NCI-H1417 treated with DMSO at 0.1 percent for 48 hours (cell line): ENCODE data around the gene RAB8B.

Experiments used
- DNase-seq: peaks from one replicate; lab custom pipeline; 2025; lab: John Stamatoyannopoulos, UW

The RAB8B gene

DNA sequence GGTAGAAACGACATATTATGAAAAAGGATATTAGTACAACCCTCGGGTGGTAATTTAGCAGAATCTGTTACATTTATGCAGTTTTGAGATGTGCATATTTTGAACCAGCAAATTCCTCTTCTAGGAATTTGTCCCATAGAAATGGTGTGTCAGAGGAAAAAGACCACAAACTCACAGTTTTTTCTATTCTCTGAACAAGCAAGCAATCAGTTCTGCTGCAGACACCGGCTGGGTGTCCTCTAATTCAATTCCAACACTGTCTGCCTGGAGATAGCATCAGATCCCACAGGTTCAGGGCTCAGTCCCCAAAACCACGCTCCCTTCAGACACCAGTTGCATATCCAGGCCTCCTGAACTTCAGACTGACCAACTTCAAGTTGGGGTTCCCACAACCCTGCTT lies 124.4 kb downstream of the RAB8B start:
- no peak for DNase-seq

DNA sequence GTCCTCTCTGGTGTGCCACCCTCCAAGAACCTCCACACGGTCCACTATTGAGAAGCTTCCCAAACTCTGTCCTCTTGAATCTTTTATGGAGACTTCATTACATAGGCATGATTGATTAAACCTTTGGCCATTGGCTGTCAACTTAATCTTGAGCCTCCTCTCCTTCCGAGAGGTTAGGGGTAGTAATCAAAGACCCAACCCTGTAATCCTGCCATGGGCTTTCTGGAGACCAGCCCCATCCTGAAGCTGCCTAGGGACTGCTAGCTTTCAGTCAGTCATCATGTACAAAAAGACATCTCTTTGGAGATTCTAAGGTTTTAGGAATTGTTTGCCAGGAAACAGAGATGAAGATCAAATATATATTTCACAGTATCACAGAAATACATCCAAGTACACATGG lies 125.0 kb downstream of the RAB8B start:
- no peak for DNase-seq
